Measurements from ENCODE around the gene FOXP1. TPM values are rescaled to one million over a fixed set of nuclear protein-coding genes. Genes with fewer than 3 reads are reported as not detected.

FOXP1 gene
- total and polyA plus RNA-seq, 4 donors, result 15.2 to 263 (median 110) TPM

GRCh38 chr3:71408903-71409302 is 174.6 kb downstream of the FOXP1 start:
- intact Hi-C loops (cut with DNase I), result no loop called here
- DNase-seq, result no peak
- peaks cover 0 to 2% of the 10 kb centered on the region in 2 donors for H3K27me3 ChIP-seq (ENCODE audit: control insufficient read depth in 1 of 2, insufficient read depth in 2 of 2, low read length in 1 of 2)
- no peak overlapping the region for H3K4me3 ChIP-seq (ENCODE audit: low read length in 2 of 2)
- 87 to 92% methylated on average over 2 of the region's 2 CpGs for WGBS, 2 donors
- H3K36me3 ChIP-seq (ENCODE audit: control insufficient read depth in 1 of 2, insufficient read depth in 2 of 2, low read length in 1 of 2), result no peaks in the 10 kb centered on the region
- H3K4me1 ChIP-seq (ENCODE audit: control insufficient read depth in 1 of 2, insufficient read depth in 2 of 2, low read length in 2 of 2), result peaks cover 0 to 4% of the 10 kb centered on the region in 2 donors
- no peaks in the 10 kb centered on the region for H3K9me3 ChIP-seq (ENCODE audit: control insufficient read depth, low read length)
- ATAC-seq (ENCODE audit: low FRiP score), result no peak
- no peak overlapping the region for H3K27ac ChIP-seq (ENCODE audit: low read depth in 1 of 2, low read length in 2 of 2)

DNA sequence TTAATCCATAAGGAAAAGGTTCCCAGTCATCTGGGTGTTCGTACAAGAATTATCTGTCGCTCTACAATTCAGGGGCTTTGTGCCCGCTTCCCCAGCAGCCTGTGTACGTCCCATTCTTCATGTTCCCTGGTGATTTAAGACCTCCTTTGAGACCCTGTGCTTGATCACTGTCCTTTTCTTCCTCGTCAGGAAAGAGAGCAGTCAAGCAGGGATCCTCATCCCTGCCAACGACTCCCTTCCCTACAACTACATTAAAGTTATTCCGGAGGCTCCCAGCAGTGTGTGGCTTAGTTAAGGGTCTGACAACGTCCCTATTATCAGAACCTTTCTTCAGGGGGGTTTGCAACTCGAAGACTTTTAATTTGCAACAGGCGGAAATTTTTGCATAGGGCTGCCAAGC is 175.7 kb downstream of the FOXP1 start:
- DNase-seq, result no peak
- WGBS, 2 donors, result 41 to 53% methylated on average over 10 of the region's 10 CpGs
- H3K4me1 ChIP-seq (ENCODE audit: control insufficient read depth in 1 of 2, insufficient read depth in 2 of 2, low read length in 2 of 2), result peaks cover 0 to 4% of the 10 kb centered on the region in 2 donors
- H3K27me3 ChIP-seq (ENCODE audit: control insufficient read depth in 1 of 2, insufficient read depth in 2 of 2, low read length in 1 of 2), result peaks cover 0 to 2% of the 10 kb centered on the region in 2 donors
- H3K27ac ChIP-seq (ENCODE audit: low read depth in 1 of 2, low read length in 2 of 2), result no peak overlapping the region
- H3K36me3 ChIP-seq (ENCODE audit: control insufficient read depth in 1 of 2, insufficient read depth in 2 of 2, low read length in 1 of 2), result no peaks in the 10 kb centered on the region
- H3K4me3 ChIP-seq (ENCODE audit: low read length in 2 of 2), result no peak overlapping the region
- intact Hi-C loops (cut with DNase I), result no loop called here
- H3K9me3 ChIP-seq (ENCODE audit: control insufficient read depth, low read length), result no peaks in the 10 kb centered on the region
- ATAC-seq (ENCODE audit: low FRiP score), result no peak

- Histone ChIP-seq H3K4me1 (ENCODE audit: control insufficient read depth in 1 of 2, insufficient read depth in 2 of 2, low read length in 2 of 2) (peaks cover 0 to 4% of the 10 kb centered on the region in 2 donors), H3K27ac (ENCODE audit: low read depth in 1 of 2, low read length in 2 of 2) (no peak overlapping the region), H3K9me3 (ENCODE audit: control insufficient read depth, low read length) (no peaks in the 10 kb centered on the region), H3K36me3 (ENCODE audit: control insufficient read depth in 1 of 2, insufficient read depth in 2 of 2, low read length in 1 of 2) (no peaks in the 10 kb centered on the region), H3K27me3 (ENCODE audit: control insufficient read depth in 1 of 2, insufficient read depth in 2 of 2, low read length in 1 of 2) (peaks cover 0 to 2% of the 10 kb centered on the region in 2 donors), H3K4me3 (ENCODE audit: low read length in 2 of 2) (no peak overlapping the region)
- 71 to 78% methylated on average over 10 of the region's 10 CpGs for WGBS, 2 donors
- DNase-seq, result no peak
- intact Hi-C loops (cut with DNase I), result no loop called here
- no peak for ATAC-seq (ENCODE audit: low FRiP score)
These were observed 176.3 kb downstream of the FOXP1 start for GRCh38 chr3:71406972-71407810.

GRCh38 chr3:71402911-71403310 is 180.6 kb downstream of the FOXP1 start:
- intact Hi-C loops (cut with DNase I), result no loop called here
- WGBS, 2 donors, result 90 to 96% methylated on average over 2 of the region's 2 CpGs

GRCh38 chr3:71402280-71402679 is 181.2 kb downstream of the FOXP1 start:
- ATAC-seq (ENCODE audit: low FRiP score), result no peak
- intact Hi-C loops (cut with DNase I), result no loop called here
- Histone ChIP-seq H3K27me3 (ENCODE audit: control insufficient read depth in 1 of 2, insufficient read depth in 2 of 2, low read length in 1 of 2) (peaks cover 0 to 2% of the 10 kb centered on the region in 2 donors), H3K36me3 (ENCODE audit: control insufficient read depth in 1 of 2, insufficient read depth in 2 of 2, low read length in 1 of 2) (no peaks in the 10 kb centered on the region), H3K27ac (ENCODE audit: low read depth in 1 of 2, low read length in 2 of 2) (no peak overlapping the region), H3K4me1 (ENCODE audit: control insufficient read depth in 1 of 2, insufficient read depth in 2 of 2, low read length in 2 of 2) (peaks cover 0 to 2% of the 10 kb centered on the region in 2 donors), H3K9me3 (ENCODE audit: control insufficient read depth, low read length) (no peaks in the 10 kb centered on the region), H3K4me3 (ENCODE audit: low read length in 2 of 2) (no peak overlapping the region)
- WGBS, 2 donors, result 91 to 96% methylated on average over 4 of the region's 4 CpGs
- DNase-seq, result no peak

More at GRCh38 chr3:71402911-71403310, 180.6 kb downstream of the FOXP1 start:
- ATAC-seq (ENCODE audit: low FRiP score) (no peak), DNase-seq (no peak)
- no peaks in the 10 kb centered on the region for H3K9me3 ChIP-seq (ENCODE audit: control insufficient read depth, low read length)
- H3K27ac ChIP-seq (ENCODE audit: low read depth in 1 of 2, low read length in 2 of 2), result no peak overlapping the region
- H3K27me3 ChIP-seq (ENCODE audit: control insufficient read depth in 1 of 2, insufficient read depth in 2 of 2, low read length in 1 of 2), result peaks cover 0 to 2% of the 10 kb centered on the region in 2 donors
- H3K36me3 ChIP-seq (ENCODE audit: control insufficient read depth in 1 of 2, insufficient read depth in 2 of 2, low read length in 1 of 2), result no peaks in the 10 kb centered on the region
- peaks cover 0 to 4% of the 10 kb centered on the region in 2 donors for H3K4me1 ChIP-seq (ENCODE audit: control insufficient read depth in 1 of 2, insufficient read depth in 2 of 2, low read length in 2 of 2)
- H3K4me3 ChIP-seq (ENCODE audit: low read length in 2 of 2), result no peak overlapping the region

GRCh38 chr3:71401695-71402231 is 181.8 kb downstream of the FOXP1 start:
- Histone ChIP-seq H3K27me3 (ENCODE audit: control insufficient read depth in 1 of 2, insufficient read depth in 2 of 2, low read length in 1 of 2) (peaks cover 0 to 2% of the 10 kb centered on the region in 2 donors), H3K4me3 (ENCODE audit: low read length in 2 of 2) (no peak overlapping the region), H3K27ac (ENCODE audit: low read depth in 1 of 2, low read length in 2 of 2) (no peak overlapping the region), H3K36me3 (ENCODE audit: control insufficient read depth in 1 of 2, insufficient read depth in 2 of 2, low read length in 1 of 2) (no peaks in the 10 kb centered on the region), H3K9me3 (ENCODE audit: control insufficient read depth, low read length) (no peaks in the 10 kb centered on the region), H3K4me1 (ENCODE audit: control insufficient read depth in 1 of 2, insufficient read depth in 2 of 2, low read length in 2 of 2) (peaks cover 0 to 2% of the 10 kb centered on the region in 2 donors)
- intact Hi-C loops (cut with DNase I), result no loop called here
- ATAC-seq (ENCODE audit: low FRiP score), result no peak
- 90 to 91% methylated on average over 12 of the region's 12 CpGs for WGBS, 2 donors
- DNase-seq, result no peak

DNA sequence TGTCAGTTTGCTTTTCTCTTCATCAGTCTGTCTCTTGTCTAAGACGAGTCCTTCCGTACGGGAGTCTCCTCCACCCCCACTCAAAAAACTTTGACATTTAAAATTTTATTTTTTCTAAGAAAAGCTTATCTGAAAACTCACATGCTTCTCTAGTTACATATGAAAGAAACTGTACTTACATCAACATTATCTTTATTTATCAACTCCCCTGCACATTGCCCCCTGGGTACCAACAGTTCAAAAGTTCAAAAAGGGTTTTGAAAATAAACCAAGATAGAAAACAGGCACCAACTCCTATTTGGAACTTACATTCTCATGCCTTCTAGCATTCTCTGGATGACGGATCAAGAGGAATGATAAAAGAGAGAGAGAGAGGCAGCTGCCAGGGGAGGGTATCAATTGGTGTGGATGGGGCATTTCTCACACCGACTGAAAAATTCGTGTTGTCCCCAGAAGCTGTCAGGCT is 182.5 kb downstream of the FOXP1 start:
- intact Hi-C loops (cut with DNase I), result no loop called here
- ATAC-seq (ENCODE audit: low FRiP score), result no peak

GRCh38 chr3:71399478-71399877 is 184.1 kb downstream of the FOXP1 start:
- no peaks in the 10 kb centered on the region for H3K27me3 ChIP-seq (ENCODE audit: control insufficient read depth in 1 of 2, insufficient read depth in 2 of 2, low read length in 1 of 2)
- no peak for ATAC-seq (ENCODE audit: low FRiP score)
- no peak overlapping the region for H3K4me3 ChIP-seq (ENCODE audit: low read length in 2 of 2)
- DNase-seq, result no peak
- no peaks in the 10 kb centered on the region for H3K36me3 ChIP-seq (ENCODE audit: control insufficient read depth in 1 of 2, insufficient read depth in 2 of 2, low read length in 1 of 2)
- intact Hi-C loops (cut with DNase I), result loop anchor here (5.0 to 10.0 kb wide), 2 partner anchors 183 to 185 kb away; partner anchors contain the start of gene FOXP1 (in 2 of the 2)
- H3K27ac ChIP-seq (ENCODE audit: low read depth in 1 of 2, low read length in 2 of 2), result no peak overlapping the region
- H3K9me3 ChIP-seq (ENCODE audit: control insufficient read depth, low read length), result no peaks in the 10 kb centered on the region
- H3K4me1 ChIP-seq (ENCODE audit: control insufficient read depth in 1 of 2, insufficient read depth in 2 of 2, low read length in 2 of 2), result peaks cover 0 to 3% of the 10 kb centered on the region in 2 donors
- 90 to 92% methylated on average over 3 of the region's 3 CpGs for WGBS, 2 donors

More for the DNA sequence above, 182.5 kb downstream of the FOXP1 start:
- DNase-seq, result no peak
- Histone ChIP-seq H3K4me3 (ENCODE audit: low read length in 2 of 2) (no peak overlapping the region), H3K36me3 (ENCODE audit: control insufficient read depth in 1 of 2, insufficient read depth in 2 of 2, low read length in 1 of 2) (no peaks in the 10 kb centered on the region), H3K4me1 (ENCODE audit: control insufficient read depth in 1 of 2, insufficient read depth in 2 of 2, low read length in 2 of 2) (peaks cover 0 to 5% of the 10 kb centered on the region in 2 donors), H3K27me3 (ENCODE audit: control insufficient read depth in 1 of 2, insufficient read depth in 2 of 2, low read length in 1 of 2) (peaks cover 0 to 2% of the 10 kb centered on the region in 2 donors), H3K27ac (ENCODE audit: low read depth in 1 of 2, low read length in 2 of 2) (no peak overlapping the region), H3K9me3 (ENCODE audit: control insufficient read depth, low read length) (no peaks in the 10 kb centered on the region)
- 10 to 11% methylated on average over 6 of the region's 6 CpGs for WGBS, 2 donors
